HEK293 (cell line): ENCODE measurements around the gene GRK3.

Source experiments
- CTCF ChIA-PET: fragments of 350-600 bp; formaldehyde crosslinking; extraction: SDS; loops from one replicate; lab custom pipeline; 2021; ENCODE audit warnings: antibody characterized with exemption; lab: Yijun Ruan, JAX
- POLR2A ChIA-PET: fragments of 300-600 bp; formaldehyde crosslinking; extraction: SDS; loops from one replicate; lab custom pipeline; 2020; ENCODE audit warnings: antibody characterized with exemption, inconsistent platforms; lab: Yijun Ruan, JAX
- H3K27ac ChIP-seq: fragments of 200-500 bp; sonication (Bioruptor generic); 2 replicates; pipeline ENCODE4 v1.5.1; 2014; ENCODE audit warnings: low read depth, low read length, control low read depth, inconsistent platforms; ENCODE audit errors: extremely low read depth
- H3K36me3 ChIP-seq, 2 experiments: fragments of 200-500 bp in 1 of 2; sonication (Bioruptor generic) in 1 of 2; 1 replicate in 1 of 2; 2 replicates in 1 of 2; pipeline ENCODE4 v1.5.1; 2014 to 2017; ENCODE audit warnings: inconsistent platforms in 2 of 2, low read length in 2 of 2; ENCODE audit not compliant: control insufficient read depth in 2 of 2, insufficient read depth in 1 of 2
- H3K4me1 ChIP-seq: fragments of 200-500 bp; sonication (Bioruptor generic); 2 replicates; pipeline ENCODE4 v1.5.1; 2014; ENCODE audit warnings: mild to moderate bottlenecking, low read length, inconsistent platforms; ENCODE audit not compliant: control insufficient read depth, insufficient read depth
- H3K4me3 ChIP-seq: 2 replicates; pipeline ENCODE4 v1.5.1; 2011; ENCODE audit warnings: low read depth, mild to moderate bottlenecking, control low read depth, low read length, moderate library complexity
- H3K9me3 ChIP-seq: fragments of 200-500 bp; sonication (Bioruptor generic); 2 replicates; pipeline ENCODE4 v1.5.1; 2014; ENCODE audit warnings: low read depth, low read length, inconsistent platforms; ENCODE audit not compliant: control insufficient read depth, insufficient read depth
- EGR2 ChIP-seq: fragments of 450-650 bp; formaldehyde crosslinking; IDR thresholded peaks from 2 replicates; pipeline ENCODE4 v1.5.1; 2016; ENCODE audit warnings: low read depth, missing biosample characterization, missing genetic modification characterization
- HOXA7 ChIP-seq: sonication (generic); formaldehyde crosslinking; IDR thresholded peaks from 2 replicates; pipeline ENCODE4 v1.8.1; 2022; ENCODE audit warnings: missing genetic modification reagents, borderline replicate concordance
- IKZF3 ChIP-seq: fragments of 450-650 bp; IDR thresholded peaks from 2 replicates; pipeline ENCODE4 v1.5.0; 2018; ENCODE audit warnings: missing biosample characterization, mild to moderate bottlenecking, missing genetic modification characterization, moderate library complexity
- KLF7 ChIP-seq: fragments of 450-650 bp; formaldehyde crosslinking; IDR thresholded peaks from 2 replicates; pipeline ENCODE4 v1.5.1; 2016; ENCODE audit warnings: missing biosample characterization, missing genetic modification characterization, borderline replicate concordance
- KLF8 ChIP-seq: fragments of 450-650 bp; formaldehyde crosslinking; IDR thresholded peaks from 2 replicates; pipeline ENCODE4 v1.5.1; 2016; ENCODE audit warnings: missing biosample characterization, missing genetic modification characterization
- MZF1 ChIP-seq: fragments of 450-650 bp; formaldehyde crosslinking; IDR thresholded peaks from 2 replicates; pipeline ENCODE4 v1.5.1; 2017; ENCODE audit warnings: missing biosample characterization, missing genetic modification characterization, borderline replicate concordance
- WT1 ChIP-seq: fragments of 450-650 bp; formaldehyde crosslinking; IDR thresholded peaks from 2 replicates; pipeline ENCODE4 v1.5.1; 2016; ENCODE audit warnings: missing biosample characterization, missing genetic modification characterization
- YY2 ChIP-seq: fragments of 450-650 bp; formaldehyde crosslinking; IDR thresholded peaks from 2 replicates; pipeline ENCODE4 v1.5.1; 2016; ENCODE audit warnings: missing biosample characterization, missing genetic modification characterization
- ZBTB1 ChIP-seq: fragments of 450-650 bp; formaldehyde crosslinking; IDR thresholded peaks from 2 replicates; pipeline ENCODE4 v1.5.1; 2016; ENCODE audit warnings: missing biosample characterization, missing genetic modification characterization
- ZFP41 ChIP-seq: fragments of 450-650 bp; formaldehyde crosslinking; IDR thresholded peaks from 2 replicates; pipeline ENCODE4 v1.5.1; 2016; ENCODE audit warnings: missing biosample characterization, missing genetic modification characterization, borderline replicate concordance
- ZNF175 ChIP-seq: fragments of 450-650 bp; formaldehyde crosslinking; IDR thresholded peaks from 2 replicates; pipeline ENCODE4 v1.5.1; 2016; ENCODE audit warnings: missing biosample characterization, missing genetic modification characterization
- ZNF26 ChIP-seq: fragments of 450-650 bp; formaldehyde crosslinking; IDR thresholded peaks from 2 replicates; pipeline ENCODE4 v1.5.1; 2016; ENCODE audit warnings: missing biosample characterization, missing genetic modification characterization
- ZNF335 ChIP-seq: fragments of 450-650 bp; formaldehyde crosslinking; conservative IDR thresholded peaks from 2 replicates; pipeline ENCODE4 v1.5.1; 2016; ENCODE audit warnings: missing biosample characterization, missing genetic modification characterization
- ZNF366 ChIP-seq: fragments of 450-650 bp; formaldehyde crosslinking; conservative IDR thresholded peaks from 2 replicates; pipeline ENCODE4 v1.5.1; 2016; ENCODE audit warnings: missing biosample characterization, missing genetic modification characterization
- ZNF426 ChIP-seq: fragments of 450-650 bp; formaldehyde crosslinking; IDR thresholded peaks from 2 replicates; pipeline ENCODE4 v1.5.1; 2017; ENCODE audit warnings: missing biosample characterization, missing genetic modification characterization, mild to moderate bottlenecking, inconsistent platforms, moderate library complexity
- ZNF548 ChIP-seq: fragments of 450-650 bp; formaldehyde crosslinking; IDR thresholded peaks from 2 replicates; pipeline ENCODE4 v1.5.1; 2016; ENCODE audit warnings: missing biosample characterization, missing genetic modification characterization
- ZNF600 ChIP-seq: fragments of 450-650 bp; formaldehyde crosslinking; IDR thresholded peaks from 2 replicates; pipeline ENCODE4 v1.5.1; 2016; ENCODE audit warnings: missing biosample characterization, missing genetic modification characterization
- ZNF658 ChIP-seq: fragments of 450-650 bp; formaldehyde crosslinking; IDR thresholded peaks from 2 replicates; pipeline ENCODE4; 2016; ENCODE audit warnings: missing biosample characterization, missing genetic modification characterization
- ZSCAN23 ChIP-seq: fragments of 450-650 bp; formaldehyde crosslinking; IDR thresholded peaks from 2 replicates; pipeline ENCODE4 v1.5.1; 2016; ENCODE audit warnings: missing biosample characterization, missing genetic modification characterization
- TF ChIP-seq, protein P1 (sequence below): fragments of 450-650 bp; formaldehyde crosslinking; IDR thresholded peaks from 2 replicates; pipeline ENCODE4 v1.5.1; 2017; ENCODE audit warnings: missing biosample characterization, missing genetic modification characterization
- TF ChIP-seq, protein P2 (sequence below): fragments of 450-650 bp; formaldehyde crosslinking; IDR thresholded peaks from 2 replicates; pipeline ENCODE4 v1.5.1; 2017; ENCODE audit warnings: missing biosample characterization, mild to moderate bottlenecking, missing genetic modification characterization, moderate library complexity

Gene GRK3

DNA sequence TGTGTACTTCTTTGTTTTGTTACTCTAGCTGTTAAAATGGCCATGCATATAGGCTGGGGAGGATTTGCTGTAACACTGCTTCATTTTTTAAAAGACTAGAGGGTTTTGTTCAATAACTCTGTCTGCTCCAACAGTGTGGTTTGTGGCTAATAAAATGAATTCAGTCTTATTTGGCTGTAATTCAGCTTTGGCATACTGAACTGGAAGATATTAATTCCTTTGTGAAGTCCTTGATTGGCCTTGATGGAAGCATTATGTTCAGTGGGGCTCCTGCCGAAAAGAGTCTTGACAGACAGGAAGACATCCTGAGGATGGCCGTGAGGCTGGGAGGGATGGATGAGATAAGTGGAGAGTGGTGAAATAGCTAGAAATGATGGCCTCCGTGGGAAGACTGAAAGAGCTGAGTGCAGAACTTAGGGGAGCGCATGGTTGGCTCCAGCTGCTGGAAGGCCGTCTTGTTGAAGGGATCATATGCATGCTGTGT, 132.7 kb downstream of the GRK3 start (continued):
- TF ChIP-seq HOXA7 = no peak
- TF ChIP-seq IKZF3 (tag by site-specific recombination) = no peak
- no peak for TF ChIP-seq ZFP41
- no peak for TF ChIP-seq WT1 (tag by site-specific recombination)

DNA sequence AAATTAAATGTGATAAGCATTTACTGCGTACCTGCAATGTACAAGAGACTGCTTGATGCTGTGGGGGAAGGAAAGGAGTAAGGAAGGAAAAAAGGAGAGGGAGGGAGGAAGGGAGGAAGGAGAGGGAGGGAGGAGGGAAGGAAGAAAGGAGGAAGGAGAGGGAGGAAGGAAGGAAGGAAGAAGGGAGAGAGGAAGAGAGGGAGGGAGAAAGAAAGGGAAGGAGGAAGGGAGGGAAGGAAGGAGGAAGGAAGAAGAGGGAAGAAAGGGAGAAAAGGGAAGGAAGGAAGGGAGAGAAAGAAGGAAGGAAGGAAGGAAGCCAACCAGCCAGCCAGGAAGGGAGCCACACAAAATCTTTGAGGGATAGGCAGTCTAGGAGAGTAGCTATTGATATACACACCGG, 133.5 kb downstream of the GRK3 start:
- no peaks in the 10 kb centered on the region for H3K4me1 ChIP-seq
- H3K9me3 ChIP-seq = no peaks in the 10 kb centered on the region
- no peak overlapping the region for H3K27ac ChIP-seq
- ChIA-PET CTCF (no interaction called here), POLR2A (no interaction called here)
- H3K4me3 ChIP-seq = no peak overlapping the region
- H3K36me3 ChIP-seq = peaks cover 8 to 12% of the 10 kb centered on the region in 2 experiments; a peak in 2 of 3 replicates
- TF ChIP-seq ZNF366 (peak; percentile 92), ZBTB1 (no peak)

GRCh38 chr22:25698461-25698860, 134.0 kb downstream of the GRK3 start:
- Histone ChIP-seq H3K27ac (no peak overlapping the region), H3K4me3 (no peak overlapping the region), H3K9me3 (no peaks in the 10 kb centered on the region), H3K36me3 (peaks cover 8 to 12% of the 10 kb centered on the region in 2 experiments; a peak in 2 of 3 replicates), H3K4me1 (no peaks in the 10 kb centered on the region)
- no peak for TF ChIP-seq EGR2 (tag by site-specific recombination)
- TF ChIP-seq ZNF426 (tag by site-specific recombination) = no peak
- no peak for TF ChIP-seq KLF8
- TF ChIP-seq WT1 (tag by site-specific recombination) = no peak
- no peak for TF ChIP-seq ZNF600
- TF ChIP-seq ZNF548 (tag by site-specific recombination) = no peak
- TF ChIP-seq ZNF175 = no peak
- no peak for TF ChIP-seq ZNF335 (tag by site-specific recombination)
- no peak for TF ChIP-seq ZSCAN23 (tag by site-specific recombination)
- no peak for TF ChIP-seq ZNF26 (tag by site-specific recombination)
- TF ChIP-seq, protein P1, sequence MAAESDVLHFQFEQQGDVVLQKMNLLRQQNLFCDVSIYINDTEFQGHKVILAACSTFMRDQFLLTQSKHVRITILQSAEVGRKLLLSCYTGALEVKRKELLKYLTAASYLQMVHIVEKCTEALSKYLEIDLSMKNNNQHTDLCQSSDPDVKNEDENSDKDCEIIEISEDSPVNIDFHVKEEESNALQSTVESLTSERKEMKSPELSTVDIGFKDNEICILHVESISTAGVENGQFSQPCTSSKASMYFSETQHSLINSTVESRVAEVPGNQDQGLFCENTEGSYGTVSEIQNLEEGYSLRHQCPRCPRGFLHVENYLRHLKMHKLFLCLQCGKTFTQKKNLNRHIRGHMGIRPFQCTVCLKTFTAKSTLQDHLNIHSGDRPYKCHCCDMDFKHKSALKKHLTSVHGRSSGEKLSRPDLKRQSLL (tag by site-specific recombination) = no peak
- TF ChIP-seq ZNF658 (tag by site-specific recombination) = no peak
- no peak for TF ChIP-seq MZF1 (tag by site-specific recombination)
- no peak for TF ChIP-seq YY2 (tag by site-specific recombination)
- TF ChIP-seq, protein P2, sequence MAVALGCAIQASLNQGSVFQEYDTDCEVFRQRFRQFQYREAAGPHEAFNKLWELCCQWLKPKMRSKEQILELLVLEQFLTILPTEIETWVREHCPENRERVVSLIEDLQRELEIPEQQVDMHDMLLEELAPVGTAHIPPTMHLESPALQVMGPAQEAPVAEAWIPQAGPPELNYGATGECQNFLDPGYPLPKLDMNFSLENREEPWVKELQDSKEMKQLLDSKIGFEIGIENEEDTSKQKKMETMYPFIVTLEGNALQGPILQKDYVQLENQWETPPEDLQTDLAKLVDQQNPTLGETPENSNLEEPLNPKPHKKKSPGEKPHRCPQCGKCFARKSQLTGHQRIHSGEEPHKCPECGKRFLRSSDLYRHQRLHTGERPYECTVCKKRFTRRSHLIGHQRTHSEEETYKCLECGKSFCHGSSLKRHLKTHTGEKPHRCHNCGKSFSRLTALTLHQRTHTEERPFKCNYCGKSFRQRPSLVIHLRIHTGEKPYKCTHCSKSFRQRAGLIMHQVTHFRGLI (tag by site-specific recombination) = no peak
- TF ChIP-seq KLF7 (tag by site-specific recombination) = no peak
- ChIA-PET POLR2A (no interaction called here), CTCF (interaction anchor here (0.5 kb wide), 1 partner anchor 194 kb away, joined by 3 read pairs; no protein-coding TSS in a partner anchor)
